ENCODE data around the gene GFRA1. TPM values are rescaled to one million over a fixed set of nuclear protein-coding genes. Genes with fewer than 3 reads are reported as not detected.

Gene GFRA1
- total and polyA plus RNA-seq, 7 donors: under 0.01 to 115 (median 38.9) TPM

GRCh38 chr10:116163333-116164131 is 109.5 kb downstream of the GFRA1 start:
- Histone ChIP-seq H3K27me3 (no peaks in the 10 kb centered on the region), H3K9me3 (no peaks in the 10 kb centered on the region), H3K4me1 (no peaks in the 10 kb centered on the region), H3K4me3 (no peak overlapping the region), H3K36me3 (no peaks in the 10 kb centered on the region), H3K27ac (no peak overlapping the region)
- WGBS, 2 donors: 86 to 89% methylated on average over 18 of the region's 18 CpGs
- no peak for TF ChIP-seq POLR2A (IDR thresholded peaks at IDR 0.05)
- intact Hi-C loops (cut with DNase I): no loop called here
- no peak for DNase-seq

- no peaks in the 10 kb centered on the region for H3K9me3 ChIP-seq
- no peaks in the 10 kb centered on the region for H3K36me3 ChIP-seq
- no peaks in the 10 kb centered on the region for H3K27me3 ChIP-seq
- no peak overlapping the region for H3K27ac ChIP-seq
- intact Hi-C loops (cut with DNase I): no loop called here
- WGBS, 2 donors: 64 to 78% methylated on average over 4 of the region's 4 CpGs
- H3K4me3 ChIP-seq: no peak overlapping the region
- TF ChIP-seq POLR2A (IDR thresholded peaks at IDR 0.05) (no peak), EP300 (IDR thresholded peaks at IDR 0.05) (no peak), CTCF (IDR thresholded peaks at IDR 0.05) (no peak), POLR2AphosphoS5 (IDR thresholded peaks at IDR 0.05) (no peak)
- no peaks in the 10 kb centered on the region for H3K4me1 ChIP-seq
- DNase-seq: no peak
Measured at GRCh38 chr10:116162851-116163250, 110.2 kb downstream of the GFRA1 start.

GRCh38 chr10:116160271-116160670 is 112.7 kb downstream of the GFRA1 start:
- no peaks in the 10 kb centered on the region for H3K4me1 ChIP-seq
- H3K4me3 ChIP-seq: no peak overlapping the region
- no peaks in the 10 kb centered on the region for H3K36me3 ChIP-seq
- no peak overlapping the region for H3K27ac ChIP-seq
- H3K27me3 ChIP-seq: no peaks in the 10 kb centered on the region
- H3K9me3 ChIP-seq: no peaks in the 10 kb centered on the region
- intact Hi-C loops (cut with DNase I): no loop called here
- no peak for DNase-seq
- TF ChIP-seq EP300 (IDR thresholded peaks at IDR 0.05) (no peak), POLR2A (IDR thresholded peaks at IDR 0.05) (no peak), POLR2AphosphoS5 (IDR thresholded peaks at IDR 0.05) (no peak), CTCF (IDR thresholded peaks at IDR 0.05) (no peak)
- WGBS, 2 donors: 78 to 87% methylated on average over 2 of the region's 2 CpGs

GRCh38 chr10:116159197-116159596 is 113.8 kb downstream of the GFRA1 start:
- H3K4me3 ChIP-seq: no peak overlapping the region
- intact Hi-C loops (cut with DNase I): no loop called here
- 54 to 74% methylated on average over 2 of the region's 2 CpGs for WGBS, 2 donors
- H3K36me3 ChIP-seq: no peaks in the 10 kb centered on the region
- TF ChIP-seq POLR2A (IDR thresholded peaks at IDR 0.05) (no peak), POLR2AphosphoS5 (IDR thresholded peaks at IDR 0.05) (no peak), EP300 (IDR thresholded peaks at IDR 0.05) (no peak), CTCF (IDR thresholded peaks at IDR 0.05) (no peak)
- H3K9me3 ChIP-seq: no peaks in the 10 kb centered on the region
- no peaks in the 10 kb centered on the region for H3K4me1 ChIP-seq
- no peaks in the 10 kb centered on the region for H3K27me3 ChIP-seq
- no peak for DNase-seq
- no peak overlapping the region for H3K27ac ChIP-seq

- WGBS, 2 donors: 68 to 84% methylated on average over 2 of the region's 2 CpGs
Measured at GRCh38 chr10:116158036-116158435, 115.0 kb downstream of the GFRA1 start.

More at GRCh38 chr10:116158036-116158435, 115.0 kb downstream of the GFRA1 start:
- no peak for TF ChIP-seq POLR2AphosphoS5 (IDR thresholded peaks at IDR 0.05)
- no peak for TF ChIP-seq CTCF (IDR thresholded peaks at IDR 0.05)
- no peak for TF ChIP-seq POLR2A (IDR thresholded peaks at IDR 0.05)
- TF ChIP-seq EP300 (IDR thresholded peaks at IDR 0.05): no peak
- DNase-seq: no peak
- no peak overlapping the region for H3K4me3 ChIP-seq
- H3K9me3 ChIP-seq: no peaks in the 10 kb centered on the region
- H3K36me3 ChIP-seq: no peaks in the 10 kb centered on the region
- H3K4me1 ChIP-seq: no peaks in the 10 kb centered on the region
- no peaks in the 10 kb centered on the region for H3K27me3 ChIP-seq
- intact Hi-C loops (cut with DNase I): no loop called here
- no peak overlapping the region for H3K27ac ChIP-seq
